ENCODE measurements around the gene DPYD. TPM values are rescaled to one million over a fixed set of nuclear protein-coding genes. Genes with fewer than 3 reads are reported as not detected.

The DPYD gene
- total RNA-seq, 1 experiment from 2014 or later, result 0.46 TPM

DNA sequence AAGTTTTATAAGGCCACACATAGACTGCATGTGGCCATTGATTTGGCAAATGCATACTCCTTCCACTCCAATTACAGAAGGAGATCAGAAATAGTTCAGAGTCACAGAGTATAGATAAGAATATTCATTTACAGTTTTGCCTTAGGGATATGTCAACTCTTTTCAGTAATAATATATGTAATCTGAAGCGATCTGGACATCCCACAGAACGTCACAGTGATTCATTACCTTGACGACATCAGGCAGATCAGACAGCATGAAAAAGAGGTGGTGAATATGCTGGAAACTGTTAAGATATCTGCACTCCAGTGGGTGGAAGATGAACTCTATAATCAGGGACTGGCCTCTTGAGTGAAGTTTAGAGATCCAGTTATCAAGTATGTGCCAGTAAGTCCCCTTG lies 240.4 kb downstream of the DPYD start:
- no peaks in the 10 kb centered on the region for H3K27me3 Mint-ChIP-seq (ENCODE audit: low read depth)

More for the DNA sequence above, 240.4 kb downstream of the DPYD start:
- no peaks in the 10 kb centered on the region for H3K36me3 Mint-ChIP-seq
- no peak for ATAC-seq
- H3K27ac Mint-ChIP-seq, result no peak overlapping the region
- H3K4me1 Mint-ChIP-seq, result no peaks in the 10 kb centered on the region
- H3K4me3 Mint-ChIP-seq, result no peak overlapping the region
- ChIA-PET CTCF (no interaction called here), POLR2A (no interaction called here)
- TF ChIP-seq ZNF317 (CRISPR knock-in tag; IDR thresholded peaks at IDR 0.05; ENCODE audit: borderline replicate concordance, low read depth), result no peak
- TF ChIP-seq NFATC4 (CRISPR knock-in tag; IDR thresholded peaks at IDR 0.05), result no peak
- TF ChIP-seq, protein P1, sequence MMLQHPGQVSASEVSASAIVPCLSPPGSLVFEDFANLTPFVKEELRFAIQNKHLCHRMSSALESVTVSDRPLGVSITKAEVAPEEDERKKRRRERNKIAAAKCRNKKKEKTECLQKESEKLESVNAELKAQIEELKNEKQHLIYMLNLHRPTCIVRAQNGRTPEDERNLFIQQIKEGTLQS (CRISPR knock-in tag; conservative IDR thresholded peaks at IDR 0.05), result no peak
- TF ChIP-seq ZNF671 (CRISPR knock-in tag; IDR thresholded peaks at IDR 0.05), result no peak
- TF ChIP-seq, protein P2, sequence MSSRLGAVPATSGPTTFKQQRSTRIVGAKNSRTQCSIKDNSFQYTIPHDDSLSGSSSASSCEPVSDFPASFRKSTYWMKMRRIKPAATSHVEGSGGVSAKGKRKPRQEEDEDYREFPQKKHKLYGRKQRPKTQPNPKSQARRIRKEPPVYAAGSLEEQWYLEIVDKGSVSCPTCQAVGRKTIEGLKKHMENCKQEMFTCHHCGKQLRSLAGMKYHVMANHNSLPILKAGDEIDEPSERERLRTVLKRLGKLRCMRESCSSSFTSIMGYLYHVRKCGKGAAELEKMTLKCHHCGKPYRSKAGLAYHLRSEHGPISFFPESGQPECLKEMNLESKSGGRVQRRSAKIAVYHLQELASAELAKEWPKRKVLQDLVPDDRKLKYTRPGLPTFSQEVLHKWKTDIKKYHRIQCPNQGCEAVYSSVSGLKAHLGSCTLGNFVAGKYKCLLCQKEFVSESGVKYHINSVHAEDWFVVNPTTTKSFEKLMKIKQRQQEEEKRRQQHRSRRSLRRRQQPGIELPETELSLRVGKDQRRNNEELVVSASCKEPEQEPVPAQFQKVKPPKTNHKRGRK (CRISPR knock-in tag; IDR thresholded peaks at IDR 0.05; ENCODE audit: borderline replicate concordance), result no peak
- TF ChIP-seq KAT7 (CRISPR knock-in tag; IDR thresholded peaks at IDR 0.05; ENCODE audit: borderline replicate concordance), result no peak
- TF ChIP-seq, protein P3, sequence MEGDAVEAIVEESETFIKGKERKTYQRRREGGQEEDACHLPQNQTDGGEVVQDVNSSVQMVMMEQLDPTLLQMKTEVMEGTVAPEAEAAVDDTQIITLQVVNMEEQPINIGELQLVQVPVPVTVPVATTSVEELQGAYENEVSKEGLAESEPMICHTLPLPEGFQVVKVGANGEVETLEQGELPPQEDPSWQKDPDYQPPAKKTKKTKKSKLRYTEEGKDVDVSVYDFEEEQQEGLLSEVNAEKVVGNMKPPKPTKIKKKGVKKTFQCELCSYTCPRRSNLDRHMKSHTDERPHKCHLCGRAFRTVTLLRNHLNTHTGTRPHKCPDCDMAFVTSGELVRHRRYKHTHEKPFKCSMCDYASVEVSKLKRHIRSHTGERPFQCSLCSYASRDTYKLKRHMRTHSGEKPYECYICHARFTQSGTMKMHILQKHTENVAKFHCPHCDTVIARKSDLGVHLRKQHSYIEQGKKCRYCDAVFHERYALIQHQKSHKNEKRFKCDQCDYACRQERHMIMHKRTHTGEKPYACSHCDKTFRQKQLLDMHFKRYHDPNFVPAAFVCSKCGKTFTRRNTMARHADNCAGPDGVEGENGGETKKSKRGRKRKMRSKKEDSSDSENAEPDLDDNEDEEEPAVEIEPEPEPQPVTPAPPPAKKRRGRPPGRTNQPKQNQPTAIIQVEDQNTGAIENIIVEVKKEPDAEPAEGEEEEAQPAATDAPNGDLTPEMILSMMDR (IDR thresholded peaks at IDR 0.05), result no peak
- TF ChIP-seq ZNF138 (CRISPR knock-in tag; conservative IDR thresholded peaks at IDR 0.05), result no peak
- TF ChIP-seq, protein P4, sequence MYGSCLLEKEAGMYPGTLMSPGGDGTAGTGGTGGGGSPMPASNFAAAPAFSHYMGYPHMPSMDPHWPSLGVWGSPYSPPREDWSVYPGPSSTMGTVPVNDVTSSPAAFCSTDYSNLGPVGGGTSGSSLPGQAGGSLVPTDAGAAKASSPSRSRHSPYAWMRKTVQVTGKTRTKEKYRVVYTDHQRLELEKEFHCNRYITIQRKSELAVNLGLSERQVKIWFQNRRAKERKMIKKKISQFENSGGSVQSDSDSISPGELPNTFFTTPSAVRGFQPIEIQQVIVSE (CRISPR knock-in tag; IDR thresholded peaks at IDR 0.05; ENCODE audit: borderline replicate concordance), result no peak
- TF ChIP-seq, protein P5, sequence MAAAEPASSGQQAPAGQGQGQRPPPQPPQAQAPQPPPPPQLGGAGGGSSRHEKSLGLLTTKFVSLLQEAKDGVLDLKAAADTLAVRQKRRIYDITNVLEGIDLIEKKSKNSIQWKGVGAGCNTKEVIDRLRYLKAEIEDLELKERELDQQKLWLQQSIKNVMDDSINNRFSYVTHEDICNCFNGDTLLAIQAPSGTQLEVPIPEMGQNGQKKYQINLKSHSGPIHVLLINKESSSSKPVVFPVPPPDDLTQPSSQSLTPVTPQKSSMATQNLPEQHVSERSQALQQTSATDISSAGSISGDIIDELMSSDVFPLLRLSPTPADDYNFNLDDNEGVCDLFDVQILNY (CRISPR knock-in tag; IDR thresholded peaks at IDR 0.05), result no peak
- TF ChIP-seq, protein P6, sequence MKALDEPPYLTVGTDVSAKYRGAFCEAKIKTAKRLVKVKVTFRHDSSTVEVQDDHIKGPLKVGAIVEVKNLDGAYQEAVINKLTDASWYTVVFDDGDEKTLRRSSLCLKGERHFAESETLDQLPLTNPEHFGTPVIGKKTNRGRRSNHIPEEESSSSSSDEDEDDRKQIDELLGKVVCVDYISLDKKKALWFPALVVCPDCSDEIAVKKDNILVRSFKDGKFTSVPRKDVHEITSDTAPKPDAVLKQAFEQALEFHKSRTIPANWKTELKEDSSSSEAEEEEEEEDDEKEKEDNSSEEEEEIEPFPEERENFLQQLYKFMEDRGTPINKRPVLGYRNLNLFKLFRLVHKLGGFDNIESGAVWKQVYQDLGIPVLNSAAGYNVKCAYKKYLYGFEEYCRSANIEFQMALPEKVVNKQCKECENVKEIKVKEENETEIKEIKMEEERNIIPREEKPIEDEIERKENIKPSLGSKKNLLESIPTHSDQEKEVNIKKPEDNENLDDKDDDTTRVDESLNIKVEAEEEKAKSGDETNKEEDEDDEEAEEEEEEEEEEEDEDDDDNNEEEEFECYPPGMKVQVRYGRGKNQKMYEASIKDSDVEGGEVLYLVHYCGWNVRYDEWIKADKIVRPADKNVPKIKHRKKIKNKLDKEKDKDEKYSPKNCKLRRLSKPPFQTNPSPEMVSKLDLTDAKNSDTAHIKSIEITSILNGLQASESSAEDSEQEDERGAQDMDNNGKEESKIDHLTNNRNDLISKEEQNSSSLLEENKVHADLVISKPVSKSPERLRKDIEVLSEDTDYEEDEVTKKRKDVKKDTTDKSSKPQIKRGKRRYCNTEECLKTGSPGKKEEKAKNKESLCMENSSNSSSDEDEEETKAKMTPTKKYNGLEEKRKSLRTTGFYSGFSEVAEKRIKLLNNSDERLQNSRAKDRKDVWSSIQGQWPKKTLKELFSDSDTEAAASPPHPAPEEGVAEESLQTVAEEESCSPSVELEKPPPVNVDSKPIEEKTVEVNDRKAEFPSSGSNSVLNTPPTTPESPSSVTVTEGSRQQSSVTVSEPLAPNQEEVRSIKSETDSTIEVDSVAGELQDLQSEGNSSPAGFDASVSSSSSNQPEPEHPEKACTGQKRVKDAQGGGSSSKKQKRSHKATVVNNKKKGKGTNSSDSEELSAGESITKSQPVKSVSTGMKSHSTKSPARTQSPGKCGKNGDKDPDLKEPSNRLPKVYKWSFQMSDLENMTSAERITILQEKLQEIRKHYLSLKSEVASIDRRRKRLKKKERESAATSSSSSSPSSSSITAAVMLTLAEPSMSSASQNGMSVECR (CRISPR knock-in tag; IDR thresholded peaks at IDR 0.05; ENCODE audit: borderline replicate concordance), result no peak
- no peak for TF ChIP-seq ZNF219 (CRISPR knock-in tag; IDR thresholded peaks at IDR 0.05; ENCODE audit: borderline replicate concordance)
- TF ChIP-seq NR3C1 (CRISPR knock-in tag; conservative IDR thresholded peaks at IDR 0.05; ENCODE audit: low read depth), result no peak
- TF ChIP-seq GTF2I (CRISPR knock-in tag; conservative IDR thresholded peaks at IDR 0.05), result no peak
- TF ChIP-seq ETV6 (CRISPR knock-in tag; IDR thresholded peaks at IDR 0.05), result no peak
- TF ChIP-seq NFE2L1 (CRISPR knock-in tag; IDR thresholded peaks at IDR 0.05), result no peak
- TF ChIP-seq, protein P7, sequence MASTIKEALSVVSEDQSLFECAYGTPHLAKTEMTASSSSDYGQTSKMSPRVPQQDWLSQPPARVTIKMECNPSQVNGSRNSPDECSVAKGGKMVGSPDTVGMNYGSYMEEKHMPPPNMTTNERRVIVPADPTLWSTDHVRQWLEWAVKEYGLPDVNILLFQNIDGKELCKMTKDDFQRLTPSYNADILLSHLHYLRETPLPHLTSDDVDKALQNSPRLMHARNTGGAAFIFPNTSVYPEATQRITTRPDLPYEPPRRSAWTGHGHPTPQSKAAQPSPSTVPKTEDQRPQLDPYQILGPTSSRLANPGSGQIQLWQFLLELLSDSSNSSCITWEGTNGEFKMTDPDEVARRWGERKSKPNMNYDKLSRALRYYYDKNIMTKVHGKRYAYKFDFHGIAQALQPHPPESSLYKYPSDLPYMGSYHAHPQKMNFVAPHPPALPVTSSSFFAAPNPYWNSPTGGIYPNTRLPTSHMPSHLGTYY (CRISPR knock-in tag; IDR thresholded peaks at IDR 0.05), result no peak
- TF ChIP-seq, protein P8, sequence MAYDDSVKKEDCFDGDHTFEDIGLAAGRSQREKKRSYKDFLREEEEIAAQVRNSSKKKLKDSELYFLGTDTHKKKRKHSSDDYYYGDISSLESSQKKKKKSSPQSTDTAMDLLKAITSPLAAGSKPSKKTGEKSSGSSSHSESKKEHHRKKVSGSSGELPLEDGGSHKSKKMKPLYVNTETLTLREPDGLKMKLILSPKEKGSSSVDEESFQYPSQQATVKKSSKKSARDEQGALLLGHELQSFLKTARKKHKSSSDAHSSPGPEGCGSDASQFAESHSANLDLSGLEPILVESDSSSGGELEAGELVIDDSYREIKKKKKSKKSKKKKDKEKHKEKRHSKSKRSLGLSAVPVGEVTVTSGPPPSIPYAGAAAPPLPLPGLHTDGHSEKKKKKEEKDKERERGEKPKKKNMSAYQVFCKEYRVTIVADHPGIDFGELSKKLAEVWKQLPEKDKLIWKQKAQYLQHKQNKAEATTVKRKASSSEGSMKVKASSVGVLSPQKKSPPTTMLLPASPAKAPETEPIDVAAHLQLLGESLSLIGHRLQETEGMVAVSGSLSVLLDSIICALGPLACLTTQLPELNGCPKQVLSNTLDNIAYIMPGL (CRISPR knock-in tag; IDR thresholded peaks at IDR 0.05), result no peak
- no peak for DNase-seq (ENCODE audit: low spot score)
- 0 out of 2 replicates have a peak, but pooled peaks cover under 1% of the 10 kb centered on the region for H3K9me3 Mint-ChIP-seq

Measured in WTC11 (cell line).